CD4-positive, alpha-beta T cell treated with Interleukin-10 for 1 hour (primary cell): ENCODE data around the gene GPX1.
A peak's percentile ranks its signal among the peaks of the same experiment; 100 is the strongest.
"Not testable (repeated sequence)": the region's sequence is repeated elsewhere in the genome, so short reads cannot be mapped to it uniquely, and the experiment has no call there.

Source experiments
- DNase-seq: peaks from one replicate; pipeline ENCODE4 v3.0.0-alpha.2; 2020

GPX1 gene

DNA sequence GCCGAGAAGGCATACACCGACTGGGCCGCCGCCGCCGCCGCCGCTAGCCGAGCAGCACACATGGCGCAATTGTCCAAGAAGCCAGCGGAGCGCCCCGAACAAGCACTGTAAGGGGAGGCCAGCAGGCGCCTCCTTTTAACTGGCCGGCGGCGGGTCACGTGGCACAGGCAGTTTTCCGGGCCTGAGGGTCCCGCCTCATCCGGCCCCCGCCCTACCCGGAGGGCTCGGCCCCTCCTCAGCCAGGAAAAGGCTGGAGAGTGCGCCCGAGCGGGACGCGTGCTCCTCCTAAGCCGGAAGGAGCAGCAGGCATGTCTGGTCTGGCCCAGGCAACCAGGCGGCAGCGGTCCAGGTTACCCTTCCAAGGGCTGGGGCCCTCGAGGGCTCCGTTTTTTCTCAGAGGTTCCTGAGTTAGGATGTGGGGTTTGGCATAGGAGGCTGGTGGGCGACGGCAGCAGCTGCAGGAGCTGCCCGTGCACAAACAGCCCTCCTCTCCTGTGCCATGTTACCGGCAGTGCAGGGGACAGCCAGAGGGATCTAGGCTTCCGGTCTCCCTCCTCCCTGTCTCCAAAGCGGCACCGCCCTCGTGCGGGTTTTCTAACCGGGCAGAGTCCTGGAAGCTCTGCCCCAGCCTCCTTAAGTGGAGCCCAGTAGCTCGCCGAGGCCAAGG, at the start of gene GPX1:
GPX1 (minus strand) TSS at position 137 of the 667 bp plus-strand sequence; CDS start at position 62, 75 bp downstream.
- DNase-seq = peak; percentile 84

DNA sequence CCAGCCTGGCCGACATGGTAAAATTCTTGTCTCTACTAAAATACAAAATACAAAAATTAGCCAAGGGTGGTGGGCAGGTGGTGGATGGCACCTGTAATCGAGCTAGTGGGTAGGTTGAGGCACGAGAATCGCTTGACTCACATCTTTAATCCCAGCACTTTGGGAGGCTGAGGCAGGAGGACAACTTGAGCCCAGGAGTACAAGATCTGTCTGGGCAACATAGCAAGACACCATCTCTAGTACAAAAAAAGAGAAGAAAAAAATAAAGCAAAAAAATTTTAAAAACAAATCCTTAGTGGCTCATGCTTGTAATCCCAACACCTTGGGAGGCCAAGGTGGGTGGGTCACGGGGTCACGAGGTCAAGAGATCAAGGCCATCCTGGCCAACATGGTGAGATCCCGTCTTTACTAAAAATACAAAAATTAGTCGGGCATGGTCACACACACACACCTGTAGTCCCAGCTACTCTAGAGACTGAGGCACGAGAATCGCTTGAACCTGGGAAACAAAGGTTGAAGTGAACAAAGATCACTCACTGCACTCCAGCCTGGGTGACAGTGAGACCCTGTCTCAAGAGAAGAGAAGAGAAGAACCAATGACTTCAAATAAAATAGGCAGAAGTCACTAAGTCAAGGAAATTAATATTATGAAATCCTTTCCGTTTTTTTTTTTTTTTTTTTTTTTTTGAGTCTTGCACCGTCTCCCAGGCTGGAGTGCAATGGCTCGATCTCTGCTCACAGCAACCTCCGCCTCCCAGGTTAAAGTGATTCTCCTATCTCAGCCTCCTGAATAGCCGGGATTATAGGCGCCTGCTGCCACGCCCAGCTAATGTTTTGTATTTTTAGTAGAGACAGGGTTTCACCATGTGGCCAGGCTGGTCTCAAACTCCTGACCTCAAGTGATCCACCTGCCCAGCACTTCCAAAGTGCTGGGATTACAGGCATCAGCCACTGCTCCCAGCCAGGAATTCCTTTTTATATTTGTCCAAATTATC, 48.7 kb upstream of the GPX1 start:
- no peak for DNase-seq

DNA sequence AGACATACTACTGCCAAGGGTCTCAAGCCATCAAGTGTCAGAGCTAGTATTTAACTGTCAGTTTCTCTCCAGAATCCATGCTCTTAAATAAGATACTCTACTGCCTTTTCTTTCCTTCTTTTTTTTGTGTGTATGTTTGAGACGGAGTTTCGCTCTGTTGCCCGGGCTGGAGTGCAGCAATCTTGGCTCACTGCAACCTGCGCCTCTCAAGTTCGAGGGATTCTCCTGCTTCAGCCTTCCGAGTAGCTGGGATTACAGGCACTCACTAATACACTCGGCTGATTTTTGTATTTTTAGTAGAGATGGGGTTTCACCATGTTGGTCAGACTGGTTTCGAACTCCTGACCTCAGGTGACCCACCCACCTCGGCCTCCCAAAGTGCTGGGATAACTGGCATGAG, 47.4 kb upstream of the GPX1 start:
- DNase-seq = not testable (repeated sequence)

DNA sequence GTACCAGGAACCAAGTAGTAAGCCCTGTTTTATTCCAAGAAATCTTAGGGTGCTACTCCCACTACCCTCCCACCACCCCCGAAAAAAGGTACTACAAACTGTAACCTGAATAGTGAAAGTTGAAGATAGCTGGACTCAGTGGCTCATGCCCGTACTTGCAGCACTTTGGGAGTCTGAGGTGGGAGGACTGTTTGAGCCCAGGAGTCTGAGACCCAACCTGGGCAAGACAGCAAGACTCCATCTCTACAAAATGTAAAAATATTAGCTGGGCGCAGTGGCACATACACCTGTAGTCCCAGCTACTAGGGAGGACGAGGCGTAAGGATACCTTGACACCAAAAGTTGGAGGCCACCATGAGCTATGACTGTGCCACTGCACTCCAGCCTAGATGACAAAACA, 45.7 kb upstream of the GPX1 start:
- no peak for DNase-seq

DNA sequence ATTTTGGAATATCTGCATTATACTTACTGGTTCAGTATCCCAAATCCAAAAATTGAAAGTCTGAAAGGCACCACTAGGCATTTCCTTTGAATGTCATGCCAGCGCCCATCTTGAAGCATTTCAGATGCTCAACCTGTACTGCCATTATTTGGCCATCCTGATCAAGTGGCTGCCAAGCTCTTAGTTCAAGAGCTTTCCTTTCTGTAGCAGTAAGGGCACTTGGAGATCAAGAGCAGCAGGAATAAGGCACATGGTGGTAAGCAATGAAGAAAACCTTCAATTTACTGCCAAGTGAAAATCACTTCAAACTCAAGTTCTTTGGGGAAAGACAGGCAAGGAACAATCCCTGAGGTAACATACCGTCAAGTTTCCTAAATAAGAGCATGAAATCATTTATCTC, 43.6 kb upstream of the GPX1 start:
- no peak for DNase-seq

DNA sequence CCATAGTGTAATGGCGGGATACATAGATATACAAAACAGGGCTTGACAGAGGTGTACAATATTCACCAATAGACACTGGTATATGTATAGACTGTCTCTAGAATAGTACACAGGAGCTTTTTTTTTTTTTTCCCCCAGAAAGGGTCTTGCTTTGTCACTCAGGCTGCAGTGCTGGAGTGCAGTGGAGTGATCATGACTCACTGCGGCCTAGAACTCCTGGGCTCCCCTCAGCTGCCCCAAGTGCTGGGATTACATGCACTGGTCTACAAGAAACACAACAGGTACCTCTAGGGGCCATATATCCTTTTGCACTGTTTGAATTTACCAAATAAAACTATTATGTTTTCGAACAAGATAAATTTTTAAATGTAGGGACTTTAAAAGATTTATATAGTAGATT, 41.3 kb upstream of the GPX1 start:
- no peak for DNase-seq

DNA sequence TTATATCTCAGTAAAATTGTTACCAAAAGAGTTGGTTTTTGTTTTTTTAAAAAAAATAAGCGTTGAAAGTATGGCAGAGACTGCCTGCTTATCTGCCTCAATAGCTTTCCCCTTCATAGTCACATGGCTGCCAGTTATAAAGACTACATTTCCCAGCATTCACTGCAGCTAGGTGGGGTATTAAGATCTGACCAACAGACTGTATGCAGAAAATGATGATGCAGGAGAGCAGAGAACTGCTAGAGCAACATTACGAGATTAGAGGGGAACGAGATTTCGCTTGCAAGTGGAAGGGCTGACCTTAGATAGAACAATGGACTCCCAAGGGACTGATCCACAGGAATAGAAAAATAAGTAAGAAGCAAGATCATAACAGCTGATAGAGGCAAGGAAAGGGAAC, 39.3 kb upstream of the GPX1 start:
- peak; percentile 31 for DNase-seq

DNA sequence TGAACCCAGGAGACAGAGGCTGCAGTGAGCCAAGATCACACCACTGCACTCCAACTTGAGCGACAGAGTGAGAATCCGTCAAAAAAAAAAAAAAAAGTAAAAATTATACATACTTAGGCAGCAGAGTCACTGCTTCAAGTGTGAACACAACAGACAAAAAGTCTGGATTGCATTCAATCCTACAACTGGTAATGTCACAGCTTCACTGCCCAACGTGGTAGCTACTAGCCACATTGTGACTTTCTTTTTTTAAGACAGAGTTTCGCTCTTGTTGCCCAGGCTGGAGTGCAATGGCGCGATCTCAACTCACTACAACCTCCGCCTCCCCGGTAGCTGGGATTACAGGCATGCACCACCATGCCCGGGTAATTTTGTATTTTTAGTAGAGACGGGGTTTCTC, 33.2 kb upstream of the GPX1 start:
- not testable (repeated sequence) for DNase-seq

DNA sequence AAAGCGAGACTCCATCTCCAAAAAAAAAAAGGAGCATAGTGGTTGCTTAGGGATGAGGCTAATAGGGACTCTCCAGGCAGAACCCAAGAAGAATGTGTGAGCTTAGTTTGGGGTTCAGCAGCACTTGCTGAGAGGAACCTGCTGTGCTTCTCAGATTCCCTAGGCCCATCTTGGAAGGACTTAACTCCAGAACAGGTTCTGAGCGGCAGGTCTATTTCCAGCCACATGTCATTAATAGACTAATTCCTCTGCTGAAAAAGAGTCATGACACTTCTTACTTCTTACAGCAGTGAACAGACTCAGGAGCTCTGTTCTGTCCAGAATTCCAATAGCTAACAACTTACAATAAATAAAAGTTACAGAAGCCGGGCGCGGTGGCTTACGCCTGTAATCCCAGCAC, 31.1 kb upstream of the GPX1 start:
- DNase-seq = no peak

DNA sequence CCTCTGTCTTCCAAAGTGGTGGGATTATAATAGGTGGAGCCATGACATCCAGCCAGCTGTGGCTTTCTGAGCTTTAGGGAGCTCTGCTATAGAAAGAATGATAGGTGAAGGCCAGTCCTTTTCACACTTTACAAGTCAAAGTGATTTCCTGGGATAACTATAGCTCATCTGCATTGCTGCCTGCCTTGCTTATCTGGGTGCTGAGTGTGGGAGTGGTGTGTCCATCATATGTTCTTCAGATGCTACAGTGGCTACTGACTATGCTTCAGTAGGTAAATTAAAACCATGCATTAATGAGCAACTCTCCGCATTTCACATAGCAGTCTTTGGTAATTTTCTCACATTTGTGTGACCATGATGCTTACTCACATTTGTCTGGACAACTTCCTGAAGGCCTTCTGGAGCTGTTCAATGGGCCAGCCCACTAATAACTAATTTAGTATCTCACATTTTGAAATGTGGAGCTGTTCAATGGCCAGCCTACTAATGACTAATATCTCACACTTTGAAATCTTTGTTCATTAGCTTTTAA, 30.2 kb upstream of the GPX1 start:
- DNase-seq = no peak

DNA sequence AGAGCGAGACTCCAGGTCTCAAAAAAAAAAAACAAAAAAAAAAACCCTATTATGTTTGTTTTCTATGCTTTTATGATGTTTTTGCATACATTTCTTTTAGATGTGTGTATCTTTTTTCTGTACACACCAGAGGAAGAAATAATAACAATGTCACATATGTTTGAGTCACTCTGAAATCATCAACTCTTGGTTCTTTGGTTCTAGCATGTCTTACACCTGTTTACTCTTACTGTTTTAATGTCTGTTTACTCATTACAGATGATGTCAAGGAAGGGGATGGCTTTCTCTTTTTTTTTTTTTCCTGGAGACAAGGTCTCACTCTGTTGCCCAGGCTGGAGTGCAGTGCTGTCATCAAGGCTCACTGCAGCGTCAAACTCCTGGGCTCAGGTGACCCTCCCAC, 29.6 kb upstream of the GPX1 start:
- no peak for DNase-seq

DNA sequence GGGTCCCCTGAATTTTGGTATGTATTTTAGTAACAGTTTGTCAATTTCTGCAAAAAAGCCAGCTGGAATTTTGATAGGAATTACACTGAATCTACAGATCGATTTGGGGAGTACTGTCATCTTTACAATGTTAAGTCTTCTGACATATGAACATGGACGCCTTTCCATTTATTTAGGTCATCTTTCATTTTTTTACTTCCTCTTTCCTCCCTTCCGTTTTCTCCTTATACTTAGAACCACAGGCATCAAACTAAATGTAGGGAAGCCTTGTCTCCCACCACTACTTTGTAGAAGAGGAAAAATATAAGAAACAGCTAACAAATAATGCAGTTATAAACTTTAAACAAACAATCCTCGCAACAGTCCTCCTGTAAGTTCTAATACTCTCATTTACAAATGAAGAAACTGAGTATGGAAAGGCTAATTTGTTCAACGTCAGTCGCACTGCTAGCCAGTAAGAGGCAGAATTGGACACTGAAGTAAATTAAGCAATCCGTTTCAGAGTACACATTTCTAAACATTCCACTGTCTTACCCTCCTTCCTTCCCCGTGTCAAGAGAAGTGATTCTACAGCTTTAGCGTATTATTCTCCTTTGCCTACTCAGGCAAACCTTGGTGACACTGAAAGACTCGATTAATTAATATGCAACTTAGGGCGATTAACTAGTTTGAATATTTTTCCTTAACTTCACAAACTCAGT, 28.1 kb upstream of the GPX1 start:
- no peak for DNase-seq

DNA sequence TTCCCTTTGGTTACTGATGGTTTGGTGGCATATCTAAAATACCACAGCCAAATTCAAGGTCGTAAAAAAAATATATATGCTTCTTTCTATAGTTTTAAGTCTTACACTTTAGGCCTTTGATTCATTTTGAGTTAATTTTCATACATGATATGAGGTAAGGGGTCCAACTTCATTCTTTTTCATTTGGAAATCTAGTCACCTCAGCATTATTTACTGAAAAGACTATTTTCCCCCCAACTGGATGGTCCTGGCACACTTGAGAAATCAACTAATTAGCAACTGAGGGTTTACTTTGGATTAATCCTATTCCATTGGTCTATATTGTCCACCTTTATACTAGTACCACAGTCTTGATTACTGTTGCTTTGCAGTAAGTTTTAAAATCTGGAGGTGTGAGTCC, 27.5 kb upstream of the GPX1 start:
- no peak for DNase-seq

DNA sequence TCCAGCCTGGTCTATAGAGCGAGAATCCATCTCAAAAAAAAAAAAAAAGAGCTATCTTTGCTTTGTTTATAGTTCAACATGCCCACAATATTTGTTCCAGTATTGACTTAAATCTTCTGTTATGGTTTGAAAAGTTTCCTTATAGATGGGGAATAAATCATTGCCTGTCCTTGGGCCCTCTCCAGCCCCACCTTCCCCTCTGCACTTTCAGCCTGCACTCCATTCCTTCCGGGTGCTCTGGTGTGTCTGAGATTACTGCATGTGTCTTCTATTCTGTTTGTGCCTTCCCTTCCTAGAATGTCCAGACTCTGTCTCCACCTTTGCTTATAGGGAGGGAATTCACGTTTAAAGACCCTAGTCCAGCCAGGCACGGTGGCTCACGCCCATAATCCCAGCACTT, 25.2 kb upstream of the GPX1 start:
- DNase-seq = no peak

DNA sequence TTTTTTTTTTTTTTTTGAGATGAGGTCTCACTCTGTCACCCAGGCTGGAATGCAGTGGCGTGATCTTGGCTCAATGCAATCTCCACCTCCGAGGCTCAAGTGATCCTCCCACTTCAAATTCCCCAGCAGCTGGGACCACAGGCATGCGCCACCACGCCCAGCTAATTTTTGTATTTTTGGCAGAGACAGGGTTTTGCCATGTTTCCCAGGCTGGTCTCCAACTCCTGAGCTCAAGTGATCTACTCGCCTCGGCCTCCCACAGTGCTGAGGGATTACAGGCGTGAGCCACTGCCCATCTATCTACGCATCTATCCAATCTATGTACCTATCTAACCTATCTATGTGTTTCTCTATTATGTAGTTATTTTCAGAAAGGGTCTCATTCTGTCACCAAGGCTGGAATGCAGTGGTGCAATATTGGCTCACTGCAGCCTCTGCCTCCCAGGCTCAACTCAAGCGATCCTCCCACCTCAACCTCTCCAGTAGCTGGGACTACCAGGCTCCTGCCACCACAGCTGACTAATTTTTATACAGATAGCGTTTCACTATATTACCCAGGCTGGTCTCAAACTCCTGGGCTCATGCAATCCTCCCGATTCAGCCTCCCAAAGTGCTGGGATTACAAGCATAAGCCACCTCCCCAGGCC, 20.2 kb upstream of the GPX1 start:
- no peak for DNase-seq

DNA sequence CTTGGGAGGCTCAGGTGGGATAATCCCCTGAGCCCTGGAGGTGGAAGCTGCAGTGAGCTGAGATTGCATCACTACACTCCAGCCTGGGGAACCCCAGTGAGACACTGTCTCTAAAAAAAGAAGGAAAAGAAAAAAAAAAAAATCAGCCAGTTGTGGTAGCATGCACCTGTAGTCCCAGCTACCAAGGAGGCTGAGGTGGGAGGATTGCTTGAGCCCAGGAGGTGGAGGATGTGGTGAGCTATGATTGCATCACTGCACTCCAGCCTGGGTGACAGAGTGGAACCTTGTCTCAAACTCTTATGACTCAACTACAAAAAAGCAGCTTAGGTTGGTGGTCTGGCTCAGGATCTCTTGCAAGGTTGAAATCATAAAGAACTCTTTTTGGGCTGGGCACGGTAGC, 19.3 kb upstream of the GPX1 start:
- peak; percentile 45 for DNase-seq

DNA sequence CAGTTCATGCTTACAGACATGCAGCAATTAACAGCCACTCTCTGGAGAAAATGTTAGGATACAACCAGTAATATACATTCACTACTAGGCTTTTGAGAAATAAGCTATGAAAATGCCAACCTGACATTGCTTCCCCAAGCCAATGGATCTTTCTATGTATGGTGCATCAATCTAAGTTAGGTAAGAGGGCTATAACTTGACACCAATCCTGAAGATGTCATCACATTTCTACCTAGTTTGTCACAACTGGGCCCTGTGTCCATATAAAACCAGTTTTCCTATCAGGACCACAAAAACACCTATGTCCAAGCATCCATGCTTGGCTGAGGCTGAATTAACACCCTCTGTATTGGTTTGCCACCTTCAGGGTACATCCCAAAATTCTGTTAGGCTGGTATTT, 13.8 kb upstream of the GPX1 start:
- DNase-seq = no peak

DNA sequence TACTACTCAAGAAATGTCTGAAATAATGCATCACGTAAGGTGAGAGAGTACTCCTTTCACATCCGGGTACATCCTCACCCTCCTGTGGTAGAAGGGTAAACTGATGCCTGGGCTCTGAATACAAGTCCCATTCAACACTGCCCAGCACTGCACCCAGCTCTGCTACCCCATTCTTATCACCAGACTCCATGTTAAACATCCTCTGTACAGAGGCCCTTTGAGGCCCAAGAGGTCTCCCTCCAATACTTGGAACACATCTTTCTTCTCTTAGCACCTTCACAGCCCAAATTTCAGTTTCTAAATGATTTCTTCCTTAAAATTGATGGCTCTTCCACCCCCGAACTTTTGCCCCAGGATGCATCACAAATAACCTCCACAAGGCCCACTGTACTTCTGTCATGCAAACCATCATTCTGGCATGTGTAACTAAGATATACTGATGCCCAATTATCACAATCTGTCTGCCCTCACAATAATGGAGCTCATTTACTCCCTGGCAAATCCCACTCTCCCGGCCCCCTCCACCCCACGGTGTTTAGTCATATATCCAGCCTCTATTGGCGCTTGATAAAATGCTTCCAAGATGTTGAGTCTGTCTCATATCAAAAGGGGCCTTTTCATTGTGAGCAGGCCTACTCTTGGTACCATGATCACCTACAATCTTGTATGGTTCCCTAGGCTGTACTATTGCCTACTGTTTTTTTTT, 12.6 kb upstream of the GPX1 start:
- DNase-seq = no peak

DNA sequence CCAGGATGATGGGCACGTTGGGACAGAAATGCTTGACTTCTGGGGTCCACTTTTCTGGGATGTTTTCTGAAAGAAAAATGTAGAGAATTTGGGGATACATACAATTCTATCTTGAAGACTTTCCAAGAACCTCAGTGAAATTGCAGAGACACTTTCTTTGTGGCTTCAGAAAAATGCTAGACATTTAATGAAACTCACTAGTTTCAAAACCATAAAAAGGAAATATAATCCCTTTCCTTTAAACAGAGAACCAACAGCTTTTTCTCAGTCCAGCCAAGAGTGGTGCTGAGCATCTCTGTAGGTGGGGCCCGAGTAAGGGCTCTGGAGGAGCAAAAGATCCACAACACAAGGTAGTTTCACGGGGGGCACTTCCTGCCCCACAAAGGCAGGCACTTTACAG, 4.4 kb upstream of the GPX1 start:
- no peak for DNase-seq

DNA sequence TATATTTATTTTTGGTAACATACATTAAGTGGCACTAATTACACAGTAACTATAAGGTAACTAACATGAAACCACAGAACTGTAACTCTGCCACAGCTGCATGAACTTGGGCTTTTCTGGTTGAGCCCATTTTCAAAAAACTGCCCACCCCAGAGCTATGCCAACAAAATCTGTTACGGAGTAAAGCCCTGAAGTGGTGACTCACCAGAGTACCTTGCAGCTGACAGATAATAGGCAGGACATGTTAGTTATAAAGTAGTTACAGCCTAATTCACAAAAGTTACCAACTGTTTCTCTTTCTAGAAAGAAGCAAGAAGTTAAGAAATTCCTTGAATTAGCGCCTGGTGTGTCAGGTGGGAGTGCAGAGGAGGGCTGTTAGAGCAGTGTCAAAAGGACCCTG, 1.5 kb upstream of the GPX1 start:
- DNase-seq = no peak

DNA sequence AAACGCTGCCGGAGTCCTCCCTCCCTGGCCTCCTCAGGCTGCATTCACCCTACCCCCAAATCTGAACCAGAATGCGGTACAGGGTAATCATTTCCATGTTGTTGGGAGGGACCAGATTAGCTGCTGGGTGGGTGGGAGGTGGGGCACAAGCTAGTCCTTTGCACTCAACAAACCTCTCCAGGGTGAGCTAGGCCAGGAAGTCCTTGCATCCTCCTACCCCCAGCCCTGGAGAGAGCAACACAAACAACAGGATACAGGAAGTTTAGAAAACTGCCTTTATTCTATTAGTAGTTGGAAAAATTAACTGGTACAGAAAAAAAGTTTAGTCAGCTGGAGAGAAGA, 702 bp upstream of the GPX1 start:
- peak; percentile 21 for DNase-seq
